T-helper 2 cell treated with Interferon-gamma antibody and Interleukin-4, amounts not matched to agents 100 ng/mL and 5 ng/mL, for 36 hours (primary cell): Measurements from ENCODE around the gene UBE2L3. TPM values are rescaled to one million over a fixed set of nuclear protein-coding genes. Genes with fewer than 3 reads are reported as not detected.
"Not testable (repeated sequence)": the region's sequence is repeated elsewhere in the genome, so short reads cannot be mapped to it uniquely, and the experiment has no call there.

Source experiments
- intact Hi-C: fragments of 100-400 bp; cut with micrococcal nuclease; formaldehyde crosslinking; loops from one replicate; pipeline ENCODE4 v1.15.1; 2023
- total RNA-seq: library from RNA; stranded (reverse); gene quantifications from 2 replicates; pipeline ENCODE4 v1.2.3, GENCODE V29; 2022

Gene UBE2L3
- total RNA-seq = 59.8 and 62.7 TPM in 2 replicates

DNA sequence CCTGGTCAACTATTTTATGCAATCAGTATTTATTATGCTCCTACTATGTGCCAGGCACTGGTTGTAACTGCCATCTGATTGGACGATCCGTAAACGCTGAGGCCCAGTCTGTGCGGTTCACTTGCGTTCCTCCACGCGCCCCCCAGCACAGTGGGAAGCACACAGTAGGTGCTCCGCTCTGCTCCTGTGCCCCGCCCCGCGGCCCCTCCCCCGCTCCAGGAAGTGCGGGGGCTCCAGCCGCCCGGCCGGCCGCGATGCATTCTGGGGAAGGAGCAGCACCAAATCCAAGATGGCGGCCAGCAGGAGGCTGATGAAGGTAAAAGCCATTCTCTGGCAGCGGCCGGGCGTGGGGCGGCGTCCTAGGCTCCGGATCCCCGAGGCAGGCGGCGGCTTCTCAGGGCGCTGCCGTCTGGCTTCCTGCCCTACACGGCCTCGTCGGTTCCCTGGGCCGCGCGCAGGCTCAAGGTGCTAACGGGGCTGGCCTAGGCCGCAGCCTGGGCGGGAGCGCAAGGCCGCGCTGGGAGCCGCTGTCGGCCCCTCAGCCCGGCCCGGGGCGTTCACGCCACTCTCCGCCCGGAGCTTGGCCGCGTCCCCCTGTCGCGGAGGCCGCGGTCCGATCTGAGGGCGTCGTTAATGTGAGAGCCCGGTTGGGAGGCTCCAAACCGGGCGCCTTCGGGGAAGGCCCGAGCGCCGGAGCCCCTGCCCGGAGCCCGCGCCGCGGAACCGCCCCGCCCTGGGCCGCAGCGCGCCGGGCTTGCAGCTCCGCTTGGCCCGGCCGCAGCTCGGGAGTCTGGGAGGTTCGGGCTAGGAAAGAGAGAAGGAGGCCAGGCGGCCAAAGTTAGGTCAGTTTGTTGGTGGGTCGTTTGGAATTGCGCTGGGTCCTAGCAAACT is at the start of gene UBE2L3:
Gene UBE2L3, plus strand, starts transcription at position 259 of the 891 bp plus-strand sequence. Its CDS starts 31 bp downstream, at position 290.
- intact Hi-C loops = loop anchor here (2.0 kb wide), 2 partner anchors 61 to 75 kb away; partner anchors contain the start of gene SDF2L1

DNA sequence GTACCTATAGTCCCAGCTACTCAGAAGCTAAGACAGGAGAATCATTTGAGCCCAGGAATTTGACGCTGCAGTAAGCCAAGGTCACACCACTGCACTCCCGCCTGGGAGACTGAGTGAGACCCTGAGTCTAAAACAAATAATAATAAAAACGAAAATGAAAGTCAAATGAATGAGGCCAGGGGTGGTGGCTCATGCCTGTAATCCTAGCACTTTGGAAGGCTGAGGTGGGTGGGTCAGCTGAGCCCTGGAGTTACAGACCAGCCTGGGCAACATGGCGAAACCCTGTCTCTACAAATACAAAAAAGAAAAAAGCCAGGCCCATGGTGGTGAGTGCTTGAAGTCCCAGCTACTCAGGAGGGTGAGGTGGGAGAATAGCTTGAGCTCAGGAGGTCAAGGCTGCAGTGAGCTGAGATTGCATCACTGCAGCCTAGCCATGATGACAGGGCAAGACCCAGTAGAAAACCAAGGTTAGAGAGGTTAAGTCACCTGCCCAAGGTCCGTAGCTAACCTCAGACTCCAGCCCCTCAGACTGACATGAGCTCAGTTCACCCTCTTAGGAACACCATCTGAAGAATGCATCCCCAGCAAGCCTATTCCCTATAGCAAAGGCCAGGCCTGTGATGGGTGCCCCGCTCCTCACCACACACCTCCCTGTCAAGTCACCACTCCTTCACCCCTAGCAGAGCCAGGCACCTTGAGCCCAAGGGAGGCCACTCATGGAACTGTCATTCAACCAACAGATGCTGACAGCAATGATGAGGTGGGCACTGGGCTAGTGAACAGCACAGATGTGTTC is 40.6 kb upstream of the UBE2L3 start:
- intact Hi-C loops = not testable (repeated sequence)

DNA sequence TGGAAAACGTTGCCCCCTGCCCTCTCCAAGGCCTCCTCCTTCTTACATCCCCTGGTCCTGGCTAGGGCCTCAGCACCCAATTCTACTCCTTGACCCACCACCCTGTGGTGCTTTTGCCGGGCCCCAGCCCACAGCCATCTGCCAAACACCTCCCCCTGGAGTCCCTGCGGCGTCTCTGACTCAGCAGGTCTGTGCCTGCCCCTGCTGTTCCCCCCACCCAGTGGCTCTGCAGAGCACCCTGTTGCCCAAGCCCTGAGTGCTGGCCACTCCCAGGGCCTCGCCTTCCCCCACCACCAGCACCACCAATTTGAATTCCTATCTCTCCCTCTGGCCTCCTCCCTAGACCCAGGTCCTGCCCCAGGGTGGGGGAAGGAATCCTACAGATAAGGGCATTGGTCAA is 36.0 kb upstream of the UBE2L3 start:
- intact Hi-C loops = not testable (repeated sequence)

DNA sequence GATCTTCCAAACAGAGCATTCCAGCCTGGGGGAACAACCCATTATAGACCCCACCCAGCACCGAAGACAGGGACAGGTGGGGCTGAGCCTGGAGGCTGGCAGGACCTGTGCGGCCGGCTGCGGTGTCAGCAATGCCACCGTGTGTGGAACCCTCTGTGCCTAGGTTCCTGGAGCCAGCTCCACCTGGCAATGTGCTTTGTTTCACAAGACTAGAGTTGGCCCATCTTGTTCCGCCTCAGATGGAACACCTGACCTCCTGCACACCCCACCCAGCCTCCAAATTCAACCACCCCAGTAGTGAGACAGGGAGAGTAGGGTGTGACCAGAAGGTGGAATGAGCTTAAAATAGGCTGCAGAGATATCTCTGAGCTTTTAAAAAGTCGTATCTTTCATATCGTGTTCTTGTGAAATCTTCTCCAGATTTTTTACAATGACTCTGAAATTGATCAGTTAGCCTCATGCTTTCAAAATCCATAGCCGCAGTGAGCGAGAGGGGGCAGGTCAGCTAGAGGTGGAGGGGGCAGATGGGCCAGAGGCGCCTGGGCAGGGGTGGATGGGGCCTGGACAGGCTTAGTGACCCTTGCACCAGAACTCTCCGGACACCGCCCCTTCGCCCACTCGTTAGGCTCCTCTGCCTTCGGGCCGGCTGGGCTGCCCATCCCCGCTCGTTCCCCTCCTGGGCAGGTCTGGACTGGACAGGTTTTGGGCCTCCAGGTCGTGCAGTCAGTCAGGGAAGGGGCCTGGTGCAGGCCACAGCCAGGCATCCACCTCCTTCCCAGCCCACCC is 34.5 kb upstream of the UBE2L3 start:
- intact Hi-C loops = not testable (repeated sequence)

DNA sequence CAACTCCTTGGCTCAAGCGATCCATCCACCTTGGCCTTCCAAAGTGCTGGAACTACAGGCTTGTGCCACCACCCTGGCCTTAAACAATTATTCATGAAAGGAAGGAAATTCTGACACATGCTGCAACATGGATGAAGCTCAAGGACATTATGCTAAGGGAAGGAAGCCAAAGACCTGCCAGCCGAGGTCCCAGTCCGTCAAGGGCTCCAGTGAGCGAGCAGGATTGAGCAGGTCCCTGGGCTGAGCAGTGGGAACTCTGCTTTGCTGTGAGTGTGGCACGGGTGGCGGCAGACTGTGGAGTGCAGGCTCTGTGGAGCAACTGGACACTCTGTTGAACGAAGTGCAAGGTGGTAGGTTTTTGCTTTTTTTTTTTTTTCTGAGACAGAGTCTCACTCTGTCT is 27.7 kb upstream of the UBE2L3 start:
- intact Hi-C loops = not testable (repeated sequence)

DNA sequence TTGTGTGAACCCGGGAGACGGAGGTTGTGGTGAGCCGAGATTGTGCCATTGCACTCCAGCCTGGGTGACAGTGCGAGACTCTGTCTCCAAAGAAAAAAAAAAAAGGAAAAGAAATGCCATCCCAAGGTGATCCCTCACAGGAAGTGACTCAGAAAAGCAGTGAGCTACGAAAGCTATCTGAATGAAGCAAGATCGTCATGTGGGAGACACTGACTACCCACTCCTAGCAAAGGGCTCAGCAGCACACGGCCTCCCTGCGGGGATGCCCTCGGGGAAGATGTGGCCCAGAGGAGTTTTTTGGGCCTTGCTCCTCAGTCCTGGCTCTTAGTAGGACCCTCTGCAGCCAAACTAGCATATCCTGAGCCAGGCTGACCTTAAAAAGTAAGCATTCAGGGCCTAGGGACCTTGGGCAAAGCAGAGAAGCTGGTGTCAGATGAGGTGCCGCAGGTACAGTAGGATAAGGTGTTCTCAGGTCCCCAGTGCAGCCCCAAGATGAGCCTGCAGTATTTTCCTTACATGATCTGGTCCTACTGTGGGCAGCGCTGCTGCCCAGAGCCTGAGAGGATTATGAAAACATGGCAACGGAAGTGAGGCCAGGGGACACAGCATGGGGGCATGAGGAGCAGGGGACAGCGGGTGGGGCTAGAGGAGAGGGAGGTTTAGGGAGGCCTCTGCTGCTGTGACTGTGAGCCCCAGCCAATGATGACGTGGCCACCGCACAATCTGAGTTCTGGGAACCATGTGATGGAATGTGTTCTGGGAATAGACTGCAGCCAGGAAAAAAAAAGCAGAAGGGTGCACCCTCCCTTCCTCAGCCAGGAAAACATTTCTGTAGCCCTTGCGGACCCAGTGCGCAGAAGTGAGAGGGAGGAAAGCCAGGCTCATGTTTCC is 22.8 kb upstream of the UBE2L3 start:
- intact Hi-C loops = not testable (repeated sequence)

DNA sequence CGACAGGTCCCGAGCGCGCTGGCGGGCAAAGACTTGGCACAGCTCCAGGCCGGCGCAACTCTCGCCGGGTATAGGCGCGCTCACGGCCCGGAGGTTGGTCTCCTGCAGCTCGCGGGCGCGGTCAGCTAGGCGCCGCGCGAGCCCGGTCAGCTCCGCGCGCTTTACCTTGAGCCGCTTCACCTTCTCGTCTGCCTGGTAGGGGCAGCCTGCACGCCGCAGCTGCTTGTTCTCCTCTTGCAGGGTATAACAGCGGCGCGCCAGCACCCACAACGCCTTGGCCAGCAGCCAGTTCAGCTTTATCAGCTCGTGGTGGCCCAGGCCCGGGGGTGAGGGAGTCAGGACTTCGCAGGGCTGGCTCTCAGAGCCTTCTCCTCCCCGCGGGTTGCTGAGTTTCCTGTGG is 18.0 kb upstream of the UBE2L3 start:
- intact Hi-C loops = not testable (repeated sequence)

DNA sequence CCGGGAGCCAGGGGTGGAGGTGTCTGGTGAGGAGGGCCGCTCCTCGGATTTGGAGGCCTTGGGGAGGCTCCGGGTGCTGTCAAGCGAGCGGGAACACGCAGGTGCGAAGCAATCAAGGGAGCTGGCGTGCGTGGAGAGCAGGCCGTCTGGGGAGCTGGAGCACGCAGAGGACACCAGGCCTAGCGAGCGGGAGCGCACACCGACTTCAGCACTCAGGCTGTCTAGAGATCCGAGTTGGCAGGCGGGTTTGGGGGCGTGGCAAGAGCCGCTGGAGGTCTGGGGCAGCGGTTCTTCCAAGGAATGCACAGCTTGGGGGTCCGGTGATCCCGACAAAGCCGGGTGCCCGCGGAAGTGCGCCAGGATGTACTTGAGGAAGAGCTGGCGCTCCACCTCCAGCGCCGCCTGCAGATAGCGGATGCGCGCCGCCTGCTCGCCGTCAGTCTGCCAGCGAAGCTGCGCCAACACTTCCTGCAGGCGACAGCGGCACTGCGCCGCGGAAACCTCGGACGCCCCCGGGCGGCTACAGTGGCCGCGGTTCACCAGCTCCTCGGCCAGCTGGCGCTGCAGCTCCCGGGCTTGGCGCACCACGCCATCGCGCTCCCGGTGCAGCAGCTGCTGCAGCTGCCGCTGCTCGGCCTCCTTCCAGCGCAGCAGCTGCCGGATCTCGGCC is 17.4 kb upstream of the UBE2L3 start:
- intact Hi-C loops = not testable (repeated sequence)

DNA sequence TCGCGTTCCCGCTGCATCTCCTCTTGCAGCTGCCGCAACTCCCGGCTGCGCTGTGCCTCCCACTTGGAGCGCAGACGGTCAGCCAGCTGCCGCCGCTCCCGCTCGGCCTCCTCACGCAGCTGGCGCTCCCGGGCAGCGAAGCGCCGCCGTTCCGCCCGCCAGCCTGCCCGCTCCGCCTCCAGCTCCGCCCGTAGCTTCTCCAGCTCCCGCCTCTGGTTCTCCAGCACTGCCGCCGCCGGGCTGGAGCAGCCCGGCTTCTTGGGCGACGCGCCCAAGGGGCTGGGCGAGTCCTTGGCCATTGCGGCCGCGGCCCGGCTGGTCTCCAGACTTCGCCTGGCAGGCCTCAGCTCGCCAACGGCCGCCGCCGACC is 16.9 kb upstream of the UBE2L3 start:
- intact Hi-C loops = not testable (repeated sequence)

DNA sequence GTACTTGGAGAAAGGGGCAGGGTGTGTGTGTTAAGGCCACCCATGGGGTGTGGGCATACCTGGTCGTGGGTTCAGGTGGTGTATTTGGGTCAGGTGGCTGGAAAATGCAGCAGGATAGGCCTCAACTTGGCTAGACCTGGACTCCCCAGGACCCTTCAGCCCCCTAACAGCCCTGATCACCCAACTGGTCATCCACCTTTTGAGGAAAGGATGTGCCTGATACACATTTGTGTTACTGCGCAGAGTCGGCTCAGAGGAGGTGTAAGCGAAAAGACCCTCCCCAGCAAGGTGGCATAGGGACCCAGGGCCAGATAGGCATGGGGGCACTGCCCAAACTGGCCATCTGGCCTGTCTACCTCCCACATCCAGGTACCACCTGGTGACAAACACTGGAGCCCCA is 16.2 kb upstream of the UBE2L3 start, which contains the start of gene RIMBP3C:
Gene RIMBP3C, minus strand, starts transcription at position 101 of the 400 bp plus-strand sequence. CDS start 485 bp downstream, outside the sequence.
- intact Hi-C loops = not testable (repeated sequence)

DNA sequence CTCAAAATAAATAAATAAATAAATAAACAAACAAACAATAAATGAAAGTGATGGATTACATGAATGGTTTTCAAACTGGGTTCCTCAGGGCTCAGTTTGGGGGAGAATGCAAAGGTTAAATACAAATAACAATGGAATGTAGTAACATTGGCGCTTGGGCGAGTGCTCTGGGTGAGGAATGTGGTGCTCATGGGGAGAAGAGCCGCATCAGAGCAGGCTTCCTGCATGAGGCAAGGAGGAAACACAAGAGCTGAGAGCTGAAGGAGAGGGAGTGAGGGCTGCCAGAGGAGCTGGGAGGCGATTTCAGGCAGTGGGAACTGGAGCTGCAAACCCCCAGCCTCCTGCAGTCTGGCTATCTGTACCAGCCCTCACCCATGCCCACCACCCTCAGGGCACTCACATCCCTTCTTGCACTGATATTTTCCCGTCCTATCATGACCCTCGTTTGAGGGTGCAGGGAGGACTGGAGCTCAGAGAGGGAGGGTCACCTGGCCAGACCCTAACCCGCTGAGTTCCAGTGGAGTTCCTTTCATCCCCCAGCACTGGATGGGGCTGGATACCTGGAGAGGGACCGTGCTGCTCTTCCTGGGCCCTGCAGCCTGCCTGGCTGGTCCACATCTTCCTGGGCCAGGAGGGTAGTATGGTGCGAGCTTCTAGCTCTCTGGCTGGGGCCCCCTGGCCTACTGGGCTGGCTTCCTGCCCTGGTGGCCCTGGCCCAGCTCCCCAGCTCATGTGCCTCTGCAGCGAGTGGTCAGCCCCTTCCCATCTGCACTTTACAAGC is 8.0 kb upstream of the UBE2L3 start:
- intact Hi-C loops = not testable (repeated sequence)

DNA sequence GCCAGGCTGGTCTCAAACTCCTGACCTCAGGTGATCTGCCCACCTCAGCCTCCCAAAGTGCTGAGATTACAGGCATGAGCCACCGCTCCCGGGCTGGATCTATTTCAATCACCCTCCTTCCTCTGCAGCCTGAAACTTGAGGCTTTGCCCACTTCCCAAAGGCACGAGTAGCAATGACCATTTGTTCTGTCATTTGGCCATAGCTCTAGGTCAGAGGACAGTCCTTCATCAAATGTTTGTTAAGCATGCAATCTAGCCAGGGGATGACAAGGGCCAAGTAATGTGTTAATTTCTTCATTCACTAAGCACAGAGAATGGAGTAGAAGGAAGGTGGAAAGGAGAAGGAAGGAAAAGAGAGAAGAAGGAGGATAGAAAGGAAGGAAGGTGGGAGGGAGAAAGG is 6.9 kb upstream of the UBE2L3 start:
- intact Hi-C loops = not testable (repeated sequence)

DNA sequence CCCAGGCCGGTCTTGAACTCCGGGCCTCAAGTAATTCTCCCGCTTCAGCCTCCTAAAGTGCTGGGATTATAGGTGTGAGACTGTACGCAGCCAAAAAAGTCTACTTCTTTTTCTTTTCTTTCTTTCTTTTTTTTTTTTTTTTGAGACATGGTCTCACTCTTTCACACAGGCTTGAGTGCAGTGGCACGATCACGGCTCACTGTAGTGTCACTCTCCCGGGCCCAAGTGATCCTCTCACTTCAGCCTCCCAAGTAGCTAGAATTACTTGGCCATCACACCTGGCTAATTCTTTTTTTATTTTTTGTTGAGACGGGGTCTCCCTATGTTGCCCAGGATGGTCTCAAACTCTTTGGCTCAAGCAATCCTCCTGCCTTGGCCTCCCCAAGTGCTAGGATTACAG is 3.6 kb upstream of the UBE2L3 start:
- intact Hi-C loops = no loop called here

DNA sequence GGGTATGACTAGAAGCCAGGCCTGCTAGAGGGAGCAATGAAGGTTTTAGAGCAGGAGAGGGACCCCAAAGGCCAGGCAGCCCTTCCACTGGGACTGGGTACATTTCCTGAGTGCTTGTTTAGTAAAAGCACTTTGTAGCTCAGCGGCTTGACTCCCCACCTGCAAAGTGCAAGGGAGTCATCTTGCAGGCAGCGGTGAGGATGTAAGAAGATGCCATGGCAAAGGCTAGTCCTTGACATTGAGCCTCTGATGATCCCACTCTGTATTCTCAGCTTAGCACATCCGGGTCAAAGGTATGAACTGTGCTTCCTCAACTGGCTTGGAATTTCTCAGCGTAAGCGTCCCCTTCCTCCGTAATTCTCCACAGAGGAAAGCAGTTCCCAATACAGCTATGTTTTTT is 3.1 kb upstream of the UBE2L3 start:
- intact Hi-C loops = no loop called here

DNA sequence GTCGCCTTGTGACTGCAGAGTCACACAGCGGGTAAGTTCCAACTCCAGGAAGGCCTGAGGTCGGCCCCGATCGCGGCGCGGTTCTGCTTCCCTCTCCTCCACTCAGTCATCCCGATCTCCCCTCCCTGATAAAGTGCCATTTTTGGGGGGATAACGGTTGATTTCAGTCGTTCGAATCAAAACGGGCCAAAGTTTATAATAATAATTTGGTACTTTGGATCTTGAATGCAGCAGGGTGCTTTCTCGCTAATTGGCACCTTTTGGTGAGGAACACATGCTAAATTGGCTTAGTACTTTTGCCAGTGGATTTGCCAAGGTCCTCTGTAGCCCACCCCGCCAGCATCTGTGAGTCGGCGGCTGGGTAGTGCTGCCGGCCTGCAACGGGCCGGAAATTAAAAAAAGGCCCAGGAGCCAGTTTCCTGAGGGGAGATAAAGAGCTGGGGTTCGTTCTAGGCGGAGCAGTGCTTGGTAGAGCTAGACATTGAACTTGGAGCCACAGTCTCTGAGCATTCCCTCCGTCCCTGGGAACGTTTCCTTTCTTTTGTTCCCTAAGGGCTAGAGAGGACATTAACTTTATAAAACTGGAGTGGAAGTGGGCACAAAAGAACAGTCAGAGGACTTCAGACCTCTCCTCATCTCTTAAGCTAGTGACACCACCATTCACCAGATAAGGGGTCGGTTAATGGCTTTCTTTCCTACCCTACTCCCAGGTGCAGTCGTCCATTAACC is 997 bp downstream of the UBE2L3 start:
- intact Hi-C loops = loop anchor here (2.0 kb wide), 2 partner anchors 60 to 74 kb away; partner anchors contain the start of gene SDF2L1

DNA sequence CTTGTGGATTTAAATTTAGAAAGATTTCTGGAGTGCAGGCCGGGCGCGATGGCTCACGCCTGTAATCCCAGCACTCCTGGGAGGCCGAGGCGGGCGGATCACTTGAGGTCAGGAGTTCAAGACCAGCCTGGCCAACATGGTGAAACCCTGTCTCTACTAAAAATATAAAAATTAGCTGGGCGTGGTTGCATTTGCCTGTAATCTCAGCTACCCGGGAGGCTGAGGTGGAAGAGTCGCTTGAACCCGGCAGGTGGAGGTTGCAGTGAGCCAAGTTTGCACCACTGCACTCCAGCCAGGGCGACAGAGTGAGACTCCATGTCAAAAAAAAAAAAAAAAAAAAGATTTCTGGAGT is 1.5 kb downstream of the UBE2L3 start:
- intact Hi-C loops = loop anchor here (2.0 kb wide), 2 partner anchors 60 to 74 kb away; partner anchors contain the start of gene SDF2L1

DNA sequence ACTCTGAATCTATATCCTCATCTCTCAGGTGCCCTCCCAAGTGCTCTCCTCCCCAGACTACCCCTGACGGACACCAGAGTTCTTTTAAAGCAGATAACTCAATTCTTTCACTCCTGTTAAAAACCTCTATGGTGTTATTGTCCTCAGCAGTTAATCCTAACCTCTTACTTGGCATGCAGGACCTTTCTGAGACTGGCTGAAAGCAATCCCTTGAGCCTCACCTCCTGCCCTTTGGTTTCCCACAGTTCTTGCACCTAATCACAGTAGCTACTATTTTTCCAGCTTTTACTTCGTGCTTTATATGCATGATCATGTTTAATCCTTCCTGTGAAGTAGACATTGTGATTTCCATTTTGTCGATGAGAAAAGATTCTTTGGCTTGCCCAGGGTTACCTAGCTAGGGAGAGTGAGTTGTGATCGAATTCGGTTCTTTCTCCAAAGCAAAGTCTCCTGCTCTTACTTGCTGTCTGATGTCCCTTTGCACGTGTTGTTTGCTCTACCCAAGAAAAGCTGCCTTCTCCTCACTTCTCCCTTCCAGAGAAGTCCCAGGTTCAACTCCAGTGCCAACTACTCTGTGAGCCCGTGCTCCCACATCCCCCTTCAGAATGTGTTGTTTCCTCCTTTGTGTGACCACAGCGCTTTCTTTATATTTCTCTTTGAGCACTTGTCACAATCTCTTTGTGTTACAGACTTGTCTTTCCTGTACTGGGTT is 2.1 kb downstream of the UBE2L3 start:
- intact Hi-C loops = loop anchor here (2.0 kb wide), 2 partner anchors 59 to 73 kb away; partner anchors contain the start of gene SDF2L1
